HepG2 (cell line): ENCODE data around the gene INPP1. TPM values are rescaled to one million over a fixed set of nuclear protein-coding genes. Genes with fewer than 3 reads are reported as not detected.

Experiments
- ETV5 ChIP-seq: IDR thresholded peaks from 2 replicates; pipeline ENCODE4 v1.6.1; 2018; ENCODE audit warnings: missing biosample characterization, missing genetic modification reagents, inconsistent platforms, borderline replicate concordance
- GABPA ChIP-seq, 2 experiments: IDR thresholded peaks; 2 replicates each; pipeline ENCODE4 v1.6.1; 2011 to 2016; ENCODE audit warnings: low read depth in 2 of 2, low read length in 1 of 2, missing biosample characterization in 1 of 2, missing genetic modification characterization in 1 of 2
- KLF16 ChIP-seq, 2 experiments: sonication (generic) in 1 of 2; formaldehyde crosslinking in 1 of 2; IDR thresholded peaks; 2 replicates each; pipeline versions ENCODE4 v1.6.1 to v1.8.0; 2016 to 2023; ENCODE audit warnings: missing genetic modification reagents in 2 of 2, missing compliant biosample characterization in 1 of 2
- NKX3-1 ChIP-seq: sonication (generic); formaldehyde crosslinking; IDR thresholded peaks from 2 replicates; pipeline ENCODE4 v1.5.0; 2020; ENCODE audit warnings: missing genetic modification reagents
- SRF ChIP-seq: IDR thresholded peaks from 2 replicates; pipeline ENCODE4 v1.6.1; 2011; ENCODE audit warnings: mild to moderate bottlenecking, low read depth, low read length, moderate library complexity
- polyA plus RNA-seq, 8 experiments: library from polyadenylated mRNA; depleted of rRNA in 3 of 8; stranded (reverse) in 7 of 8; unstranded in 1 of 8; fragments of >200 nt; fragmentation: Illumina TruSeq in 4 of 8; extraction: Trizol in 4 of 8; gene quantifications; 2 replicates each; pipeline versions ENCODE4 v1.2.1 to v1.2.3, GENCODE V29; 2011 to 2016; ENCODE audit warnings: low read depth in 4 of 8, missing spikeins in 1 of 8, mixed read lengths in 1 of 8; ENCODE audit not compliant: insufficient read depth in 1 of 8
- total RNA-seq, 5 experiments: library from RNA; depleted of rRNA; stranded (reverse); fragments of >200 nt; fragmentation: Illumina TruSeq; extraction: Trizol; gene quantifications; 2 replicates each; pipeline ENCODE4 v1.2.3, GENCODE V29; 2016; ENCODE audit warnings: low read depth in 1 of 5
- TF ChIP-seq, protein P1 (sequence below): sonication (generic); formaldehyde crosslinking; IDR thresholded peaks from 2 replicates; pipeline ENCODE4 v1.4.0; 2020; ENCODE audit warnings: missing genetic modification reagents, mild to moderate bottlenecking, borderline replicate concordance
- TF ChIP-seq, protein P2 (sequence below): sonication (generic); formaldehyde crosslinking; IDR thresholded peaks from 2 replicates; pipeline ENCODE4 v1.5.0; 2020; ENCODE audit warnings: mild to moderate bottlenecking, missing genetic modification reagents, borderline replicate concordance

Gene INPP1
- total and polyA plus RNA-seq, 2 of the 13 experiments (the other 11 are each of a cell fraction or from before 2014, with no cell fraction given): 10.0 to 13.3 TPM

DNA sequence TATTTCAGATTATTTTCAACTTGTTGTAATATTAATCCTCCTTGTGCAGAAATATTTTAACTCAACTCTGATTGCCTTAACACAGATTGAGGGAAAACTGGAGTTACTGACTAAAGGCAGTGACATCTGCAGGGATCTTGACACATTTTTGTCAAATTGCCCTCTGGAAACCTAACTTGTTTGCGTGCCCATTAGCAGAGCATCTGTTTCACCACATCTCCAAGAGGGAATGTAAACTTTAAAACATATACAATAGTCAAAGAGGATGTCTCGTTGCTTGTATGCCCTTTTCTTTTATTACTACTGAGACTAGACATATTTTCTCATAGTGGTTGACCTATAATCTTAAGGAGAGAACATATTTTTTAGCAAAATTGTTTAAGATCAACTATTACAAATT, 14.2 kb downstream of the INPP1 start (continued):
- TF ChIP-seq, protein P1, sequence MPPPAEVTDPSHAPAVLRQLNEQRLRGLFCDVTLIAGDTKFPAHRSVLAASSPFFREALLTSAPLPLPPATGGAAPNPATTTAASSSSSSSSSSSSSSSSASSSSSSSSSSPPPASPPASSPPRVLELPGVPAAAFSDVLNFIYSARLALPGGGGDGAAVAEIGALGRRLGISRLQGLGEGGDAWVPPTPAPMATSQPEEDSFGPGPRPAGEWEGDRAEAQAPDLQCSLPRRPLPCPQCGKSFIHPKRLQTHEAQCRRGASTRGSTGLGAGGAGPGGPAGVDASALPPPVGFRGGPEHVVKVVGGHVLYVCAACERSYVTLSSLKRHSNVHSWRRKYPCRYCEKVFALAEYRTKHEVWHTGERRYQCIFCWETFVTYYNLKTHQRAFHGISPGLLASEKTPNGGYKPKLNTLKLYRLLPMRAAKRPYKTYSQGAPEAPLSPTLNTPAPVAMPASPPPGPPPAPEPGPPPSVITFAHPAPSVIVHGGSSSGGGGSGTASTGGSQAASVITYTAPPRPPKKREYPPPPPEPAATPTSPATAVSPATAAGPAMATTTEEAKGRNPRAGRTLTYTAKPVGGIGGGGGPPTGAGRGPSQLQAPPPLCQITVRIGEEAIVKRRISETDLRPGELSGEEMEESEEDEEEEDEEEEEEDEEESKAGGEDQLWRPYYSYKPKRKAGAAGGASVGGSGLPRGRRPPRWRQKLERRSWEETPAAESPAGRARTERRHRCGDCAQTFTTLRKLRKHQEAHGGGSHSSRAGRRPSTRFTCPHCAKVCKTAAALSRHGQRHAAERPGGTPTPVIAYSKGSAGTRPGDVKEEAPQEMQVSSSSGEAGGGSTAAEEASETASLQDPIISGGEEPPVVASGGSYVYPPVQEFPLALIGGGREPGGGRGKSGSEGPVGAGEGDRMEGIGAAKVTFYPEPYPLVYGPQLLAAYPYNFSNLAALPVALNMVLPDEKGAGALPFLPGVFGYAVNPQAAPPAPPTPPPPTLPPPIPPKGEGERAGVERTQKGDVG: no peak
- TF ChIP-seq, protein P2, sequence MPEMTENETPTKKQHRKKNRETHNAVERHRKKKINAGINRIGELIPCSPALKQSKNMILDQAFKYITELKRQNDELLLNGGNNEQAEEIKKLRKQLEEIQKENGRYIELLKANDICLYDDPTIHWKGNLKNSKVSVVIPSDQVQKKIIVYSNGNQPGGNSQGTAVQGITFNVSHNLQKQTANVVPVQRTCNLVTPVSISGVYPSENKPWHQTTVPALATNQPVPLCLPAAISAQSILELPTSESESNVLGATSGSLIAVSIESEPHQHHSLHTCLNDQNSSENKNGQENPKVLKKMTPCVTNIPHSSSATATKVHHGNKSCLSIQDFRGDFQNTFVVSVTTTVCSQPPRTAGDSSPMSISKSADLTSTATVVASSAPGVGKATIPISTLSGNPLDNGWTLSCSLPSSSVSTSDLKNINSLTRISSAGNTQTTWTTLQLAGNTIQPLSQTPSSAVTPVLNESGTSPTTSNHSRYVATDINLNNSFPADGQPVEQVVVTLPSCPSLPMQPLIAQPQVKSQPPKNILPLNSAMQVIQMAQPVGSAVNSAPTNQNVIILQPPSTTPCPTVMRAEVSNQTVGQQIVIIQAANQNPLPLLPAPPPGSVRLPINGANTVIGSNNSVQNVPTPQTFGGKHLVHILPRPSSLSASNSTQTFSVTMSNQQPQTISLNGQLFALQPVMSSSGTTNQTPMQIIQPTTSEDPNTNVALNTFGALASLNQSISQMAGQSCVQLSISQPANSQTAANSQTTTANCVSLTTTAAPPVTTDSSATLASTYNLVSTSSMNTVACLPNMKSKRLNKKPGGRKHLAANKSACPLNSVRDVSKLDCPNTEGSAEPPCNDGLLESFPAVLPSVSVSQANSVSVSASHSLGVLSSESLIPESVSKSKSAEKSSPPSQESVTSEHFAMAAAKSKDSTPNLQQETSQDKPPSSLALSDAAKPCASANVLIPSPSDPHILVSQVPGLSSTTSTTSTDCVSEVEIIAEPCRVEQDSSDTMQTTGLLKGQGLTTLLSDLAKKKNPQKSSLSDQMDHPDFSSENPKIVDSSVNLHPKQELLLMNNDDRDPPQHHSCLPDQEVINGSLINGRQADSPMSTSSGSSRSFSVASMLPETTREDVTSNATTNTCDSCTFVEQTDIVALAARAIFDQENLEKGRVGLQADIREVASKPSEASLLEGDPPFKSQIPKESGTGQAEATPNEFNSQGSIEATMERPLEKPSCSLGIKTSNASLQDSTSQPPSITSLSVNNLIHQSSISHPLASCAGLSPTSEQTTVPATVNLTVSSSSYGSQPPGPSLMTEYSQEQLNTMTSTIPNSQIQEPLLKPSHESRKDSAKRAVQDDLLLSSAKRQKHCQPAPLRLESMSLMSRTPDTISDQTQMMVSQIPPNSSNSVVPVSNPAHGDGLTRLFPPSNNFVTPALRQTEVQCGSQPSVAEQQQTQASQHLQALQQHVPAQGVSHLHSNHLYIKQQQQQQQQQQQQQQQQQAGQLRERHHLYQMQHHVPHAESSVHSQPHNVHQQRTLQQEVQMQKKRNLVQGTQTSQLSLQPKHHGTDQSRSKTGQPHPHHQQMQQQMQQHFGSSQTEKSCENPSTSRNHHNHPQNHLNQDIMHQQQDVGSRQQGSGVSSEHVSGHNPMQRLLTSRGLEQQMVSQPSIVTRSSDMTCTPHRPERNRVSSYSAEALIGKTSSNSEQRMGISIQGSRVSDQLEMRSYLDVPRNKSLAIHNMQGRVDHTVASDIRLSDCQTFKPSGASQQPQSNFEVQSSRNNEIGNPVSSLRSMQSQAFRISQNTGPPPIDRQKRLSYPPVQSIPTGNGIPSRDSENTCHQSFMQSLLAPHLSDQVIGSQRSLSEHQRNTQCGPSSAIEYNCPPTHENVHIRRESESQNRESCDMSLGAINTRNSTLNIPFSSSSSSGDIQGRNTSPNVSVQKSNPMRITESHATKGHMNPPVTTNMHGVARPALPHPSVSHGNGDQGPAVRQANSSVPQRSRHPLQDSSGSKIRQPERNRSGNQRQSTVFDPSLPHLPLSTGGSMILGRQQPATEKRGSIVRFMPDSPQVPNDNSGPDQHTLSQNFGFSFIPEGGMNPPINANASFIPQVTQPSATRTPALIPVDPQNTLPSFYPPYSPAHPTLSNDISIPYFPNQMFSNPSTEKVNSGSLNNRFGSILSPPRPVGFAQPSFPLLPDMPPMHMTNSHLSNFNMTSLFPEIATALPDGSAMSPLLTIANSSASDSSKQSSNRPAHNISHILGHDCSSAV: no peak
- no peak for TF ChIP-seq ETV5 (CRISPR knock-in tag)
- no peak for TF ChIP-seq GABPA (IDR thresholded peaks at IDR 0.05; ENCODE audit: low read depth, low read length)
- no peak for TF ChIP-seq GABPA (CRISPR knock-in tag; IDR thresholded peaks at IDR 0.05; ENCODE audit: low read depth)
- TF ChIP-seq SRF: no peak
- TF ChIP-seq KLF16 (CRISPR knock-in tag; IDR thresholded peaks at IDR 0.05): no peak
- no peak for TF ChIP-seq NKX3-1 (CRISPR knock-in tag)
